GM21529 (cell line): ENCODE measurements around the gene PRDM5.

ENCODE experiments used
- ATAC-seq: cut with Tn5 transposase; IDR thresholded peaks from one replicate; pipeline ENCODE4 v1.9.1; 2021; ENCODE audit not compliant: unreplicated experiment

PRDM5 gene

GRCh38 chr4:120858776-120859175, 63.8 kb downstream of the PRDM5 start:
- ATAC-seq: no peak

GRCh38 chr4:120857312-120857711, 65.2 kb downstream of the PRDM5 start:
- ATAC-seq: no peak

- ATAC-seq: no peak
Observed at GRCh38 chr4:120856294-120856693, 66.2 kb downstream of the PRDM5 start.

- ATAC-seq: peak; percentile 95
Observed at GRCh38 chr4:120855307-120856001, 67.1 kb downstream of the PRDM5 start.

GRCh38 chr4:120853161-120853935, 69.2 kb downstream of the PRDM5 start:
- no peak for ATAC-seq

GRCh38 chr4:120850018-120850599, 72.4 kb downstream of the PRDM5 start:
- ATAC-seq: no peak

- no peak for ATAC-seq
Observed at GRCh38 chr4:120847019-120847582, 75.4 kb downstream of the PRDM5 start.

GRCh38 chr4:120844528-120844921, 78.0 kb downstream of the PRDM5 start:
- peak; percentile 80 for ATAC-seq

- no peak for ATAC-seq
Observed at GRCh38 chr4:120843849-120844527, 78.5 kb downstream of the PRDM5 start.

- ATAC-seq: no peak
Observed at GRCh38 chr4:120842031-120842430, 80.5 kb downstream of the PRDM5 start.

- ATAC-seq: no peak
Observed at GRCh38 chr4:120841580-120841979, 80.9 kb downstream of the PRDM5 start.

GRCh38 chr4:120839974-120840751, 82.4 kb downstream of the PRDM5 start:
- ATAC-seq: no peak

GRCh38 chr4:120839334-120839973, 83.1 kb downstream of the PRDM5 start:
- no peak for ATAC-seq

- no peak for ATAC-seq
Observed at GRCh38 chr4:120838784-120839183, 83.7 kb downstream of the PRDM5 start.

GRCh38 chr4:120837656-120838055, 84.9 kb downstream of the PRDM5 start:
- no peak for ATAC-seq

- no peak for ATAC-seq
Observed at GRCh38 chr4:120835342-120835741, 87.2 kb downstream of the PRDM5 start.

- no peak for ATAC-seq
Observed at GRCh38 chr4:120830204-120830603, 92.3 kb downstream of the PRDM5 start.

GRCh38 chr4:120829113-120829831, 93.3 kb downstream of the PRDM5 start:
- ATAC-seq: no peak

- ATAC-seq: no peak
Observed at GRCh38 chr4:120826853-120827252, 95.7 kb downstream of the PRDM5 start.
